H1 (cell line): Measurements from ENCODE around the gene TGFBRAP1. TPM values are rescaled to one million over a fixed set of nuclear protein-coding genes. Genes with fewer than 3 reads are reported as not detected.

ENCODE experiments used
- CEBPB ChIP-seq: IDR thresholded peaks from 2 replicates; pipeline ENCODE4 v1.6.1; 2012; ENCODE audit warnings: low read depth, low read length
- CHD7 ChIP-seq: fragments of 300-600 bp; sonication (generic); IDR thresholded peaks from 2 replicates; pipeline ENCODE4 v1.7.1; 2012; ENCODE audit warnings: low read length, moderate library complexity, mild to moderate bottlenecking, inconsistent platforms; ENCODE audit not compliant: insufficient replicate concordance
- FOSL1 ChIP-seq: IDR thresholded peaks from 2 replicates; pipeline ENCODE4 v1.6.1; 2011; ENCODE audit warnings: mild to moderate bottlenecking, low read depth, low read length, moderate library complexity; ENCODE audit not compliant: insufficient read depth
- KDM4A ChIP-seq: IDR thresholded peaks from one replicate; pipeline ENCODE4 v1.7.1; 2012; ENCODE audit warnings: low read depth, mild to moderate bottlenecking, moderate library complexity, low read length, inconsistent platforms; ENCODE audit not compliant: severe bottlenecking
- MAFK ChIP-seq: IDR thresholded peaks from 2 replicates; pipeline ENCODE4 v1.6.1; 2012; ENCODE audit warnings: low read depth, mild to moderate bottlenecking, improper control_type of control experiment, low read length
- POLR2A ChIP-seq, 2 experiments: IDR thresholded peaks; 1 replicate in 1 of 2; 2 replicates in 1 of 2; pipeline ENCODE4 v1.6.1; 2011; ENCODE audit warnings: low read depth in 2 of 2, low read length in 2 of 2, mild to moderate bottlenecking in 2 of 2; ENCODE audit errors: control extremely low read depth in 1 of 2
- SIX5 ChIP-seq: IDR thresholded peaks from 2 replicates; pipeline ENCODE4 v1.6.1; 2011; ENCODE audit warnings: mild to moderate bottlenecking, low read depth, low read length
- YY1 ChIP-seq: IDR thresholded peaks from 2 replicates; pipeline ENCODE4 v1.6.1; 2011; ENCODE audit warnings: low read depth, mild to moderate bottlenecking, low read length
- polyA plus RNA-seq, 7 experiments: library from polyadenylated mRNA; depleted of rRNA in 3 of 7; stranded (reverse) in 5 of 7; unstranded in 2 of 7; fragments of >200 nt in 5 of 7; fragments of 200-250 nt in 2 of 7; gene quantifications; 1 replicate in 5 of 7; 2 replicates in 1 of 7; 4 replicates in 1 of 7; pipeline versions ENCODE4 v1.2.1 to v1.2.3, GENCODE V29; 2011 to 2013; ENCODE audit warnings: missing spikeins in 2 of 7, mixed read lengths in 2 of 7
- total RNA-seq: library from RNA; stranded (reverse); fragmentation: NEBNext Ultra II Directional; extraction: Animal tissue kit (Norgen Biotek cat#: 25700); gene quantifications from 2 replicates; pipeline ENCODE4 v1.2.1, GENCODE V29; 2021

TGFBRAP1 gene
- total and polyA plus RNA-seq, 2 of the 8 experiments (the other 6 are each of a cell fraction or from before 2014, with no cell fraction given): 11.2 to 20.2 TPM

- TF ChIP-seq KDM4A (no peak), MAFK (no peak), CEBPB (no peak), POLR2A (IDR thresholded peaks at IDR 0.05; ENCODE audit: control extremely low read depth in 1 of 2, low read depth in 2 of 2, low read length in 2 of 2) (no peak), FOSL1 (no peak), YY1 (no peak), CHD7 (no peak), SIX5 (no peak)
- TF ChIP-seq, all 59 proteins: peak for 0
Measured at GRCh38 chr2:105336786-105337121, 7.2 kb upstream of the TGFBRAP1 start (continued).
